ENCODE measurements around the gene NEK7.

NEK7 gene

DNA sequence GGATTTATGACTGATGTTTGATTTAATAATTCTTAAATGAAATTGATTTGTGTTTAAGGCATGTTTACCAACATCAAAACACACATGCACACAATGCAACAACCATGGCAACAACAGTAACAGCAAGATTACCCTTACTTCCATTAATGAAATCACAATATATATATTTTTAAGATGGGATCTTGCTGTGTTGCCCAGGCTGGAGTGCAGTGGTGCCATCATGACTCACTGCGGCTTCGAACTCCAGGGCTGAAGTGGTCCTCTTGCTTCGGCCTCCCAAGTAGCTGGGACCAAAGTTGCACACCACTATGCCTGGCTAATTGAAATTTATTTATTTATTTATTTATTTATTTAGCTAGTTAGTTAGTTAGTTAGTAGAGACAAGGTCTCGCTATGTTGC is 27.7 kb downstream of the NEK7 start:
- no peaks in the 10 kb centered on the region for H4K20me1 ChIP-seq (ENCODE audit: insufficient read depth, low read length)
- no peak overlapping the region for H3K4me3 ChIP-seq (ENCODE audit: low read depth, low read length, poor library complexity, severe bottlenecking)
- H3K4me1 ChIP-seq (ENCODE audit: insufficient read depth, low read length, severe bottlenecking): no peaks in the 10 kb centered on the region
- H3K27me3 ChIP-seq (ENCODE audit: insufficient read depth, low read length): no peaks in the 10 kb centered on the region
- H3K9ac ChIP-seq (ENCODE audit: low read length): no peak overlapping the region
- H2AFZ ChIP-seq (ENCODE audit: low read length): no peak overlapping the region
- H3K4me2 ChIP-seq (ENCODE audit: low read length): no peak overlapping the region
- no peaks in the 10 kb centered on the region for H3K36me3 ChIP-seq (ENCODE audit: insufficient read depth, low read length)
- no peaks in the 10 kb centered on the region for H3F3A ChIP-seq (ENCODE audit: insufficient read depth, low read length)
- H3K27ac ChIP-seq (ENCODE audit: low read depth, low read length, poor library complexity, severe bottlenecking): no peak overlapping the region
- H3K9me3 ChIP-seq (ENCODE audit: low read length): no peaks in the 10 kb centered on the region
- TF ChIP-seq EZH2 (IDR thresholded peaks at IDR 0.05; ENCODE audit: borderline replicate concordance, low read length): no peak
- H3K79me2 ChIP-seq (ENCODE audit: insufficient read depth, low read length): 0 out of 2 replicates have a peak, but pooled peaks cover 9% of the 10 kb centered on the region
- no peaks in the 10 kb centered on the region for H3K9me2 ChIP-seq (ENCODE audit: low read depth, low read length)

GRCh38 chr1:198185146-198185545 is 28.3 kb downstream of the NEK7 start:
- H3K4me1 ChIP-seq (ENCODE audit: insufficient read depth, low read length, severe bottlenecking): no peaks in the 10 kb centered on the region
- H3K4me3 ChIP-seq (ENCODE audit: low read depth, low read length, poor library complexity, severe bottlenecking): no peak overlapping the region
- H3F3A ChIP-seq (ENCODE audit: insufficient read depth, low read length): no peaks in the 10 kb centered on the region
- no peaks in the 10 kb centered on the region for H3K9me2 ChIP-seq (ENCODE audit: low read depth, low read length)
- H3K4me2 ChIP-seq (ENCODE audit: low read length): no peak overlapping the region
- no peaks in the 10 kb centered on the region for H3K9me3 ChIP-seq (ENCODE audit: low read length)
- no peak overlapping the region for H3K9ac ChIP-seq (ENCODE audit: low read length)
- H4K20me1 ChIP-seq (ENCODE audit: insufficient read depth, low read length): no peaks in the 10 kb centered on the region
- H3K79me2 ChIP-seq (ENCODE audit: insufficient read depth, low read length): 0 out of 2 replicates have a peak, but pooled peaks cover 6% of the 10 kb centered on the region
- no peaks in the 10 kb centered on the region for H3K36me3 ChIP-seq (ENCODE audit: insufficient read depth, low read length)
- no peak overlapping the region for H3K27ac ChIP-seq (ENCODE audit: low read depth, low read length, poor library complexity, severe bottlenecking)
- TF ChIP-seq CTCF (IDR thresholded peaks at IDR 0.05; ENCODE audit: low read length) (no peak), EZH2 (IDR thresholded peaks at IDR 0.05; ENCODE audit: borderline replicate concordance, low read length) (no peak)
- no peaks in the 10 kb centered on the region for H3K27me3 ChIP-seq (ENCODE audit: insufficient read depth, low read length)
- no peak overlapping the region for H2AFZ ChIP-seq (ENCODE audit: low read length)

- no peak overlapping the region for H3K4me2 ChIP-seq (ENCODE audit: low read length)
- no peaks in the 10 kb centered on the region for H3K79me2 ChIP-seq (ENCODE audit: insufficient read depth, low read length)
- H3K4me3 ChIP-seq (ENCODE audit: low read depth, low read length, poor library complexity, severe bottlenecking): no peak overlapping the region
- TF ChIP-seq CTCF (IDR thresholded peaks at IDR 0.05; ENCODE audit: low read length): no peak
- no peak for TF ChIP-seq EZH2 (IDR thresholded peaks at IDR 0.05; ENCODE audit: borderline replicate concordance, low read length)
- H4K20me1 ChIP-seq (ENCODE audit: insufficient read depth, low read length): no peaks in the 10 kb centered on the region
- no peaks in the 10 kb centered on the region for H3K4me1 ChIP-seq (ENCODE audit: insufficient read depth, low read length, severe bottlenecking)
- no peak overlapping the region for H3K9ac ChIP-seq (ENCODE audit: low read length)
- no peaks in the 10 kb centered on the region for H3K36me3 ChIP-seq (ENCODE audit: insufficient read depth, low read length)
- no peaks in the 10 kb centered on the region for H3F3A ChIP-seq (ENCODE audit: insufficient read depth, low read length)
- H2AFZ ChIP-seq (ENCODE audit: low read length): no peak overlapping the region
- no peaks in the 10 kb centered on the region for H3K9me2 ChIP-seq (ENCODE audit: low read depth, low read length)
- H3K27me3 ChIP-seq (ENCODE audit: insufficient read depth, low read length): no peaks in the 10 kb centered on the region
- H3K9me3 ChIP-seq (ENCODE audit: low read length): no peaks in the 10 kb centered on the region
- H3K27ac ChIP-seq (ENCODE audit: low read depth, low read length, poor library complexity, severe bottlenecking): no peak overlapping the region
These were observed 29.0 kb downstream of the NEK7 start for GRCh38 chr1:198185759-198186158.

DNA sequence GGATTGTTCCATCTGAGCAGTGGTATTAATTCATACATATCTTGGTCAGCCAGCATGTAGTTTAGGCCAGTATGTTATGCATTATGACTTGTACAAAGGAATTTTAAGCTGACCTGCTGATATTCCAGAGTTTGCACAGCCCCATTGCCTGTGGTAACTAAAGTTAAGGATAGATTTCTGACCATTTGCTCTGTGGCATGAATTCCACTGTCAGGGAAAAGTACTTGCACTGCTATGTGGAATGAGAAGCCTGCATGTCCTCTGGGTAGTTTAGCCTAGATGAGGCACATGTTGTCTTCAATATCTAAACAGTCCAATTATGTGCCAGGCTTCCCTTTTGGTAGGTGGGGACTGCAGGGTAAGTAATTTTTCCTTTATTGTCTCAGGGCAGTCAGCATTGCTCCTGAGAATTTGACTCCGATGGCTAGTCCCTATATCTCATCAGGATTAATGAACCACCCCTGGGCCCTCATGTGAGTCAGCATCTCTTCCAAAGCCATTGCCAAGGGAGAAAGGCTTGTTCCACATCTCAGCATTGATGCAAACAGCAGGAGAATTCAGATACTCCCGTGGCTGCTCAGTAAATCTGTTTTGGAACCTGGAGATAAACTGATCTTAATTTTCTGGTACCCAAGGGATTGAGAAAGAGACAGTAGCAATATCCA is 30.2 kb downstream of the NEK7 start:
- no peak overlapping the region for H3K9ac ChIP-seq (ENCODE audit: low read length)
- H3K4me2 ChIP-seq (ENCODE audit: low read length): no peak overlapping the region
- no peaks in the 10 kb centered on the region for H3K79me2 ChIP-seq (ENCODE audit: insufficient read depth, low read length)

More for the DNA sequence above, 30.2 kb downstream of the NEK7 start:
- Histone ChIP-seq H3K27ac (ENCODE audit: low read depth, low read length, poor library complexity, severe bottlenecking) (no peak overlapping the region), H3K9me2 (ENCODE audit: low read depth, low read length) (no peaks in the 10 kb centered on the region), H3F3A (ENCODE audit: insufficient read depth, low read length) (no peaks in the 10 kb centered on the region), H3K4me3 (ENCODE audit: low read depth, low read length, poor library complexity, severe bottlenecking) (no peak overlapping the region), H3K9me3 (ENCODE audit: low read length) (no peaks in the 10 kb centered on the region), H3K4me1 (ENCODE audit: insufficient read depth, low read length, severe bottlenecking) (no peaks in the 10 kb centered on the region), H3K27me3 (ENCODE audit: insufficient read depth, low read length) (no peaks in the 10 kb centered on the region), H3K36me3 (ENCODE audit: insufficient read depth, low read length) (no peaks in the 10 kb centered on the region), H2AFZ (ENCODE audit: low read length) (no peak overlapping the region), H4K20me1 (ENCODE audit: insufficient read depth, low read length) (no peaks in the 10 kb centered on the region)
- no peak for TF ChIP-seq EZH2 (IDR thresholded peaks at IDR 0.05; ENCODE audit: borderline replicate concordance, low read length)
- no peak for TF ChIP-seq CTCF (IDR thresholded peaks at IDR 0.05; ENCODE audit: low read length)

All from OCI-LY1 (cell line).